ENCODE results near the gene CSTPP1.

DNA sequence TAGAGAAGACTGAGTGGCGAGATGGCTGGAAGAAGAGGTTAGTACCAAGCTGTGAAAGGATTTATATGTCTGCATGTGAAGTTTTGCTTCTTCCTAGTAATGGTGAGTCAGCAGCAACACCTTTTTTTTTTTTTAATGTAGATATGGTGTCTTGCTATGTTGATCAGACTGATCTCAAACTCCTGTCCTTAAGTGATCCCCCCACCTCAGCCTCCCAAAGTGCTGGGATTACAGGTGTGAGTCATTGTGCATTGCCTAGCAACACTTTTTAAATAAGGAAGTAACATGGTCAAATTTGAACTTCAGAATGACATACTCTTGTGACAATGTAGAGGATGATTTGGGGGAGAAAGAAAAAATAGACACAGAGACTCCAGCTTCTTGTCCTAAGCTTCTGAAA, 6.5 kb upstream of the CSTPP1 start:
- peak in 1 of 3 donors; percentile 54 for TF ChIP-seq POLR2AphosphoS5 (IDR thresholded peaks at IDR 0.05)
- TF ChIP-seq, protein P1, sequence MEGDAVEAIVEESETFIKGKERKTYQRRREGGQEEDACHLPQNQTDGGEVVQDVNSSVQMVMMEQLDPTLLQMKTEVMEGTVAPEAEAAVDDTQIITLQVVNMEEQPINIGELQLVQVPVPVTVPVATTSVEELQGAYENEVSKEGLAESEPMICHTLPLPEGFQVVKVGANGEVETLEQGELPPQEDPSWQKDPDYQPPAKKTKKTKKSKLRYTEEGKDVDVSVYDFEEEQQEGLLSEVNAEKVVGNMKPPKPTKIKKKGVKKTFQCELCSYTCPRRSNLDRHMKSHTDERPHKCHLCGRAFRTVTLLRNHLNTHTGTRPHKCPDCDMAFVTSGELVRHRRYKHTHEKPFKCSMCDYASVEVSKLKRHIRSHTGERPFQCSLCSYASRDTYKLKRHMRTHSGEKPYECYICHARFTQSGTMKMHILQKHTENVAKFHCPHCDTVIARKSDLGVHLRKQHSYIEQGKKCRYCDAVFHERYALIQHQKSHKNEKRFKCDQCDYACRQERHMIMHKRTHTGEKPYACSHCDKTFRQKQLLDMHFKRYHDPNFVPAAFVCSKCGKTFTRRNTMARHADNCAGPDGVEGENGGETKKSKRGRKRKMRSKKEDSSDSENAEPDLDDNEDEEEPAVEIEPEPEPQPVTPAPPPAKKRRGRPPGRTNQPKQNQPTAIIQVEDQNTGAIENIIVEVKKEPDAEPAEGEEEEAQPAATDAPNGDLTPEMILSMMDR (IDR thresholded peaks at IDR 0.05) = no peak
- no peak for TF ChIP-seq POLR2A (IDR thresholded peaks at IDR 0.05)
- no peak for TF ChIP-seq EP300 (IDR thresholded peaks at IDR 0.05)

Data from stomach (tissue), 4 donors.